Activated CD8-positive, alpha-beta memory T cell treated with anti-CD3 and anti-CD28 coated beads for 36 hours (primary cell): ENCODE results near the gene KPNA4. TPM values are rescaled to one million over a fixed set of nuclear protein-coding genes. Genes with fewer than 3 reads are reported as not detected.
"Not testable (repeated sequence)": the region's sequence is repeated elsewhere in the genome, so short reads cannot be mapped to it uniquely, and the experiment has no call there.

Experiments
- CTCF ChIA-PET: fragments of 350-600 bp; sonication (Branson Sonifier 250); formaldehyde crosslinking; loops from one replicate; lab custom pipeline; 2021; ENCODE audit warnings: antibody characterized with exemption; lab: Charles Lee
- POLR2A ChIA-PET: fragments of 350-600 bp; sonication (Branson Sonifier 250); formaldehyde crosslinking; loops from one replicate; lab custom pipeline; 2021; ENCODE audit warnings: antibody characterized with exemption; lab: Charles Lee
- total RNA-seq, 2 experiments: library from RNA; stranded (reverse); gene quantifications; one replicate each; pipeline ENCODE4 v1.2.3, GENCODE V29; 2021

The KPNA4 gene
- 10 to 100 TPM; 68.3 to 73.5 TPM for total RNA-seq

GRCh38 chr3:160565442-160566403, at the start of gene KPNA4:
Gene KPNA4, minus strand, starts transcription at chr3:160565571. Its CDS starts 289 bp downstream, at chr3:160565282.
- ChIA-PET CTCF (no interaction called here), POLR2A (interaction anchor here (1.5 kb wide), 1 partner anchor 117 kb away, joined by 7 read pairs; the partner anchor contains the start of gene TRIM59)

GRCh38 chr3:160613661-160614060, 48.3 kb upstream of the KPNA4 start:
- ChIA-PET CTCF (no interaction called here), POLR2A (no interaction called here)

- ChIA-PET CTCF (no interaction called here), POLR2A (no interaction called here)
Observed at GRCh38 chr3:160612386-160613075, 47.2 kb upstream of the KPNA4 start.

- ChIA-PET CTCF (no interaction called here), POLR2A (no interaction called here)
Observed at GRCh38 chr3:160611141-160611540, 45.8 kb upstream of the KPNA4 start.

- CTCF ChIA-PET, result no interaction called here
Observed at GRCh38 chr3:160608870-160609269, 43.5 kb upstream of the KPNA4 start.

GRCh38 chr3:160607826-160608225, 42.5 kb upstream of the KPNA4 start:
- ChIA-PET POLR2A (no interaction called here), CTCF (no interaction called here)

More at GRCh38 chr3:160608870-160609269, 43.5 kb upstream of the KPNA4 start:
- POLR2A ChIA-PET, result no interaction called here

GRCh38 chr3:160605315-160605714, 39.9 kb upstream of the KPNA4 start:
- POLR2A ChIA-PET, result interaction anchor here (0.6 kb wide), 1 partner anchor 161 kb away, joined by 4 read pairs; no protein-coding TSS in a partner anchor
- CTCF ChIA-PET, result no interaction called here

GRCh38 chr3:160603845-160604244, 38.5 kb upstream of the KPNA4 start:
- CTCF ChIA-PET, POLR2A ChIA-PET: not testable (repeated sequence)

GRCh38 chr3:160602259-160602658, 36.9 kb upstream of the KPNA4 start:
- CTCF ChIA-PET, result no interaction called here
- POLR2A ChIA-PET, result no interaction called here

GRCh38 chr3:160601288-160601687, 35.9 kb upstream of the KPNA4 start:
- ChIA-PET POLR2A (no interaction called here), CTCF (no interaction called here)

GRCh38 chr3:160598865-160599264, 33.5 kb upstream of the KPNA4 start:
- ChIA-PET POLR2A (no interaction called here), CTCF (no interaction called here)

GRCh38 chr3:160588023-160588422, 22.7 kb upstream of the KPNA4 start:
- POLR2A ChIA-PET, result no interaction called here
- CTCF ChIA-PET, result no interaction called here

GRCh38 chr3:160587105-160587504, 21.7 kb upstream of the KPNA4 start:
- ChIA-PET CTCF (no interaction called here), POLR2A (no interaction called here)

- CTCF ChIA-PET, result no interaction called here
Observed at GRCh38 chr3:160586679-160587078, 21.3 kb upstream of the KPNA4 start.

GRCh38 chr3:160583451-160583850, 18.1 kb upstream of the KPNA4 start:
- ChIA-PET CTCF (no interaction called here), POLR2A (no interaction called here)

More at GRCh38 chr3:160586679-160587078, 21.3 kb upstream of the KPNA4 start:
- POLR2A ChIA-PET, result no interaction called here

GRCh38 chr3:160580938-160581337, 15.6 kb upstream of the KPNA4 start:
- CTCF ChIA-PET, result no interaction called here

GRCh38 chr3:160577556-160578195, 12.3 kb upstream of the KPNA4 start:
- ChIA-PET POLR2A (no interaction called here), CTCF (no interaction called here)

More at GRCh38 chr3:160580938-160581337, 15.6 kb upstream of the KPNA4 start:
- POLR2A ChIA-PET, result no interaction called here

- ChIA-PET CTCF (interaction anchor here (0.5 kb wide), 1 partner anchor 8 kb away, joined by 3 read pairs; no protein-coding TSS in a partner anchor), POLR2A (no interaction called here)
Observed at GRCh38 chr3:160577093-160577492, 11.7 kb upstream of the KPNA4 start.

GRCh38 chr3:160576621-160577020, 11.2 kb upstream of the KPNA4 start:
- POLR2A ChIA-PET, result no interaction called here
- CTCF ChIA-PET, result interaction anchor here (0.5 kb wide), 1 partner anchor 7 kb away, joined by 3 read pairs; no protein-coding TSS in a partner anchor

- ChIA-PET CTCF (no interaction called here), POLR2A (no interaction called here)
Observed at GRCh38 chr3:160575589-160575988, 10.2 kb upstream of the KPNA4 start.
